Ascending aorta (tissue), 2 donors: Measurements from ENCODE around the gene TMEM163. TPM values are rescaled to one million over a fixed set of nuclear protein-coding genes. Genes with fewer than 3 reads are reported as not detected.

Source experiments
- DNase-seq, 2 donors: peaks; one replicate each; pipeline ENCODE4 v3.0.0-alpha.2; 2019; ENCODE audit warnings: low spot score in 2 of 2
- H3K27ac ChIP-seq, 2 donors: fragments of 200-600 bp; sonication (generic); one replicate each; pipeline ENCODE4 v1.5.1; 2016 to 2017; ENCODE audit warnings: mild to moderate bottlenecking in 1 of 2
- H3K27me3 ChIP-seq: fragments of 200-600 bp; sonication (generic); one replicate; pipeline ENCODE4 v1.5.1; 2017
- H3K36me3 ChIP-seq, 2 donors: fragments of 200-600 bp; sonication (generic); one replicate each; pipeline ENCODE4 v1.5.1; 2016
- H3K4me1 ChIP-seq, 2 donors: fragments of 200-600 bp; sonication (generic); one replicate each; pipeline ENCODE4 v1.5.1; 2016 to 2017; ENCODE audit warnings: mild to moderate bottlenecking in 1 of 2
- H3K4me3 ChIP-seq, 2 donors: fragments of 200-600 bp; sonication (generic); one replicate each; pipeline ENCODE4 v1.5.1; 2016 to 2017; ENCODE audit warnings: mild to moderate bottlenecking in 1 of 2
- H3K9me3 ChIP-seq, 2 donors: fragments of 200-600 bp; sonication (generic); one replicate each; pipeline ENCODE4 v1.5.1; 2016
- intact Hi-C: fragments of 100-400 bp; cut with DNase I; formaldehyde crosslinking; loops from one replicate; pipeline ENCODE4 v1.15.1; 2023
- total RNA-seq: library from RNA; depleted of rRNA; stranded (reverse); fragments of >200 nt; gene quantifications from one replicate; pipeline ENCODE4 v1.1.0, GENCODE V29; 2016
- TF ChIP-seq, protein P1 (sequence below), 3 experiments: fragments of 200-600 bp in 2 of 3; fragments of 450-650 bp in 1 of 3; sonication (generic) in 2 of 3; IDR thresholded peaks; one replicate each; pipeline ENCODE4 v1.5.1; 2016 to 2019; ENCODE audit warnings: antibody characterized with exemption in 3 of 3, mild to moderate bottlenecking in 1 of 3, moderate library complexity in 1 of 3

The TMEM163 gene
- total RNA-seq, 1 donor from 2014 or later = not detected

DNA sequence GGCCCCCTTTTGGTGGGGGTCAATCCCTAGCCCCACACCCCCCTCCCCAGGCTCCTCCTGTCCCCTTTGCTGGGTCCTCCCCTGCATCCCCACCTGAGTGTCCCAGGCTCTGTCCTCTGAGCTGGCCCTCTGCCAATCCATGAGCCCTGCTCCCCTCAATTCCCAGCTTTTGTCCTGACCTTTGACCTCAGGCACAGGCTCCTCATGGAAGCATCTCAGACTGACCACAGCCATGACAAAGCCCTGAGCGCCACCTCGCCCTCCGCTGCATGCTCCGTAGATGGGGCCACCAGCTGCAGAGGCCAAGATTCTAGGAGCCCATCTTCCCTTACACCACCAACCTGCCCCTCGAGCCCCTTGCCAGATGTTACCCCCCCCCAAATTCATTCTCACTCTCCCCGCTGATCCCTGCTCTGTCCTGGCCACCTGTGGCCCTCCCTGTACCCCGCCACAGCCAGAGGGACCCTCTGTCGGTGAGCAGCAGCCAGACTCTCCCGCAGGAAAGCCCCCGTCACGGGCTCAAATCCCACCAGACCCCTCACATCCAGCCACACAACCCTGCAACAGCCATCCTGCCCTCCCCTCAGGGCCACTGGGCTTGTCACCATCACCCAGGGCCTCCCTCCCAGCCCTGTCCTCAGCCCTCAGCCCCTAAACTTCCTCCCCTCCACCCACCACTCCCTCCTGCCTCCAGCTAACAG lies 258.9 kb downstream of the TMEM163 start:
- intact Hi-C loops = no loop called here
- TF ChIP-seq, protein P1, sequence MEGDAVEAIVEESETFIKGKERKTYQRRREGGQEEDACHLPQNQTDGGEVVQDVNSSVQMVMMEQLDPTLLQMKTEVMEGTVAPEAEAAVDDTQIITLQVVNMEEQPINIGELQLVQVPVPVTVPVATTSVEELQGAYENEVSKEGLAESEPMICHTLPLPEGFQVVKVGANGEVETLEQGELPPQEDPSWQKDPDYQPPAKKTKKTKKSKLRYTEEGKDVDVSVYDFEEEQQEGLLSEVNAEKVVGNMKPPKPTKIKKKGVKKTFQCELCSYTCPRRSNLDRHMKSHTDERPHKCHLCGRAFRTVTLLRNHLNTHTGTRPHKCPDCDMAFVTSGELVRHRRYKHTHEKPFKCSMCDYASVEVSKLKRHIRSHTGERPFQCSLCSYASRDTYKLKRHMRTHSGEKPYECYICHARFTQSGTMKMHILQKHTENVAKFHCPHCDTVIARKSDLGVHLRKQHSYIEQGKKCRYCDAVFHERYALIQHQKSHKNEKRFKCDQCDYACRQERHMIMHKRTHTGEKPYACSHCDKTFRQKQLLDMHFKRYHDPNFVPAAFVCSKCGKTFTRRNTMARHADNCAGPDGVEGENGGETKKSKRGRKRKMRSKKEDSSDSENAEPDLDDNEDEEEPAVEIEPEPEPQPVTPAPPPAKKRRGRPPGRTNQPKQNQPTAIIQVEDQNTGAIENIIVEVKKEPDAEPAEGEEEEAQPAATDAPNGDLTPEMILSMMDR (IDR thresholded peaks at IDR 0.05) = no peak
- DNase-seq = no peak
- H3K36me3 ChIP-seq = no peaks in the 10 kb centered on the region
- no peak overlapping the region for H3K4me3 ChIP-seq
- no peaks in the 10 kb centered on the region for H3K4me1 ChIP-seq
- H3K27ac ChIP-seq = no peak overlapping the region
- no peaks in the 10 kb centered on the region for H3K9me3 ChIP-seq
- no peaks in the 10 kb centered on the region for H3K27me3 ChIP-seq

DNA sequence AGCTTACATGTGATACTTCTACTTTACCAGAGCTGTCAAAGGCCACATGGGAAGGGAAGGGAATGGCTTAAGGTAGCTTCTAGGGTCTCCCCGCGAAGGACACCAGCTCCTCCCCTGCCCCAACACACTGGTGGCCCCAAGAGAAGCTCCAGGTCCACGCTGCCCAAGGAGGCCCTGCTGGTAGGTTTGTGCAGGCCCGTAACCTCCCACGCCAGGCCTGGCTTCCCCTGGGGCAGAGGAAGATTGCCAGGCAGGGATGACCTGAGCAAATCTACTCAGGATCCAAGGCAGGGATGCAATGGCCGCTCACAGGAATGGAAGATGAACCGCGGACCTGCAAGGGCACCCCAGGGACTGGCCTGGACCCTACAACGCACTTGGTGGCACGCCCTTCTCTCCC lies 259.9 kb downstream of the TMEM163 start:
- H3K27me3 ChIP-seq = no peaks in the 10 kb centered on the region
- no peaks in the 10 kb centered on the region for H3K36me3 ChIP-seq
- no peaks in the 10 kb centered on the region for H3K9me3 ChIP-seq
- intact Hi-C loops = no loop called here
- no peak overlapping the region for H3K27ac ChIP-seq
- TF ChIP-seq, protein P1 (IDR thresholded peaks at IDR 0.05) = no peak
- no peaks in the 10 kb centered on the region for H3K4me1 ChIP-seq
- DNase-seq = peak in 1 of 2 donors; percentile 30
- no peak overlapping the region for H3K4me3 ChIP-seq

DNA sequence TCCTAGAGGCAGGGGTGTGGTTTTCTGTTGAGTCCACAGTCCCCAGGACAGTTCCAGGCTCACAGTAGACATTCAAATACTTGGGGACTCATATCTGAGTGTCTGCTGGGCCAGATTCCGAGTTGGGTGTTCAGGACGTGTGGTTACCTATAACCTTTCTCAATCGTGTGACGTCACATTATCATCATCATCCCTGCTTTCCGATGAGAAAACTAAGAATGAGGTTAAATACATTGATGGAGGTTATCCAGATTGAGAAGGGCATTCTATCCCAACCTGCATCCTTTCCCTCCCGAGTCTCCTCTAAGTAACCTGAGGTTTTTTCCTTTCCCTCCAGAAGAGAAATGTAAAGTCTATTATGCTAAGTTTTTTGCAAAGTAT lies 260.3 kb downstream of the TMEM163 start:
- intact Hi-C loops = no loop called here
- TF ChIP-seq, protein P1 (IDR thresholded peaks at IDR 0.05) = no peak

DNA sequence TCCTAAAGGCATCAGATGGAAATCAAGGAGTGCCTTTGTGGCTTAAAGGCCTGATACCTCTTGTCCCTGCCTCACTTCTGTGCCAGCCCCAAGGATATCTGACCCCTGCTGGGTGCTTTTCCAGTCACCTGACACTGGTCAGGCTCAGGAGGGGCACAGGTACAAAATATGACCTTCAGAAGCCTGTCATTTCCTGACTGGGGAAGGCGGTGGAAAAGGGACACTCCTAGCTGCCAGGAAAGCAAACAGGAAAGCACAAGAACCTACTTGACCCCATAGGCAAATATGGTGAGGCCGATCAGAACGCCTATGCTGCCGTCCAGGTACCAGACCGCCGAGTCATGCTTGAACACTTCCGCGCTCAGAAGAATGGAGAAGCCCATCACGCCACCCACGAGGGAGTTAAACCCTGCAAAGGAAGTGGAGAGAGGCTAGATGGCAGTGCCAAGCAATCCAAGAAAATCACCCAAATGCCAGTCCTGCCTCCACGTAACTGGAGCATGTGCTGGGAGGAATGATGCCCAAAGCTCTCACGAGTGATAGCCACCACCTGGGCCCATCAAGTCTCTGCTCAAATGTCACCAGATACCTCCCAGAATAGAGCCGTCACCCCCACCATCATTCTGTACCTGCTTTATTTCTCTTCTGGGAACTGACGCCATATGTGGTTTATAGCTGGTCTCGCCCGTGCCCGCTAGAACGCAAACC lies 260.9 kb downstream of the TMEM163 start:
- H3K27ac ChIP-seq = no peak overlapping the region
- TF ChIP-seq, protein P1 (IDR thresholded peaks at IDR 0.05) = no peak
- H3K9me3 ChIP-seq = no peaks in the 10 kb centered on the region
- no peaks in the 10 kb centered on the region for H3K27me3 ChIP-seq
- intact Hi-C loops = no loop called here
- H3K36me3 ChIP-seq = no peaks in the 10 kb centered on the region
- no peak overlapping the region for H3K4me3 ChIP-seq
- no peaks in the 10 kb centered on the region for H3K4me1 ChIP-seq
- DNase-seq = no peak

More for the DNA sequence above, 260.3 kb downstream of the TMEM163 start:
- Histone ChIP-seq H3K4me3 (no peak overlapping the region), H3K27me3 (no peaks in the 10 kb centered on the region), H3K9me3 (no peaks in the 10 kb centered on the region), H3K27ac (no peak overlapping the region), H3K36me3 (no peaks in the 10 kb centered on the region), H3K4me1 (no peaks in the 10 kb centered on the region)
- DNase-seq = peak in 1 of 2 donors; percentile 39

DNA sequence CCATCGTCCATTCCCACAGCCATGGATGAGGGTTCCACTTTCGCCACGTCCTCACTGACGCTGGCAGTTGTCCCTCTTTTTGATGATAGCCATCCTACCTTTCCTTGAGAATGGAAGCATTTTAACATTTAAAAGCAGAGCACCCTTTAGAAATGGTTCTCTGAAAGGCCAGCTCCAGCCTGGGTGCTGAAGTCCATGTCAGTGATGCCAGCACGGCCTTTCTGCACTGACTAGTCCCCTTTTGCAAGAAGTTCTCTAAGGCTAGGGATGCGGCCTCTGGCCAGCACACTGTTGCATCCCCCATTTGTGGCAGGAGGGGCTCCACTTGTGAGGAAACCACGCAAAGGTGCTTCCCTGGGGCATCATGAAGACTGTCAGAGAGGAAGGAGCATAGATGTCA lies 261.4 kb downstream of the TMEM163 start:
- no peak overlapping the region for H3K27ac ChIP-seq
- DNase-seq = no peak
- TF ChIP-seq, protein P1 (IDR thresholded peaks at IDR 0.05) = no peak
- H3K36me3 ChIP-seq = no peaks in the 10 kb centered on the region
- intact Hi-C loops = no loop called here
- H3K9me3 ChIP-seq = no peaks in the 10 kb centered on the region
- no peak overlapping the region for H3K4me3 ChIP-seq
- no peaks in the 10 kb centered on the region for H3K4me1 ChIP-seq
- no peaks in the 10 kb centered on the region for H3K27me3 ChIP-seq
